Upper lobe of left lung (tissue), 4 donors: ENCODE data around the gene GADD45A.

Source experiments
- EP300 ChIP-seq, 4 donors: sonication (generic); formaldehyde crosslinking; IDR thresholded peaks; one replicate each; pipeline ENCODE4 v1.5.1; 2017; ENCODE audit warnings: antibody characterized with exemption in 4 of 4, control low read depth in 2 of 4
- POLR2A ChIP-seq, 4 donors: fragments of 450-650 bp; IDR thresholded peaks; one replicate each; pipeline ENCODE4 v1.5.1; 2016 to 2017; ENCODE audit warnings: antibody characterized with exemption in 4 of 4, mild to moderate bottlenecking in 2 of 4
- POLR2AphosphoS5 ChIP-seq, 2 donors: sonication (generic); formaldehyde crosslinking; IDR thresholded peaks; one replicate each; pipeline ENCODE4 v1.5.1; 2017; ENCODE audit warnings: antibody characterized with exemption in 2 of 2
- TF ChIP-seq, protein P1 (sequence below), 6 experiments: fragments of 450-650 bp in 4 of 6; fragments of 200-600 bp in 2 of 6; sonication (generic) in 2 of 6; IDR thresholded peaks; one replicate each; pipeline ENCODE4 v1.5.1; 2016 to 2019; ENCODE audit warnings: antibody characterized with exemption in 6 of 6

DNA sequence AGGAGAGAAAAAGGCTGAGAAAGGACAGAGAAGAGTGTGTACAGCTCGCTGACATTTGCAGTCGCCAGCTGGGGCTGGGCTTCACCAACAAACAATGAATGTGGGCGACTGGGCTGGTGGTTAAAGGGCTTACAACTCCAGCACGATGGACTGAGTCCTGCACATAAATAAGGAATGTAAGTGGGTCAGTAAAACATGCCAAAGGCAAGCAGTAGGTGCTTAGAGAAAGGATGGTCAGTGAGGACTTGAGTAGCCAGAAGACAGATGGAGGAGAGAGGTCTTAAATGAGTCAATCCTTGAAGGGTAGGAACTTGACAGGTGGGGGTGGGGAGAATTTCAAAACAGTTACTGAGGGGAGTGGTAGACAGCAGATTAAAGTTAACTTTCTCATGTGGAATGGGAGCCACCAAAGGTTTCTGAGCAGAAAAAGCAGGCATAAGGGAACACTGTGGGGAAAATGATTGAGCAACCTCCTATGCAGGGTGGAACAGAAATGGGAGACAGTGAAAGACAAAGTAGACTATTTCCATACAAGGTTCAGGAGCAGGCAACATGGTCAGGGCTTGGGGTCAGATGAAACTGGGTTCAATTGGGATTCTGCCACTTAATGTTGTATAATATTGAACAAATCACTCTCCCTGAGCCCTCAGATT lies 37.4 kb downstream of the GADD45A start:
- TF ChIP-seq, protein P1, sequence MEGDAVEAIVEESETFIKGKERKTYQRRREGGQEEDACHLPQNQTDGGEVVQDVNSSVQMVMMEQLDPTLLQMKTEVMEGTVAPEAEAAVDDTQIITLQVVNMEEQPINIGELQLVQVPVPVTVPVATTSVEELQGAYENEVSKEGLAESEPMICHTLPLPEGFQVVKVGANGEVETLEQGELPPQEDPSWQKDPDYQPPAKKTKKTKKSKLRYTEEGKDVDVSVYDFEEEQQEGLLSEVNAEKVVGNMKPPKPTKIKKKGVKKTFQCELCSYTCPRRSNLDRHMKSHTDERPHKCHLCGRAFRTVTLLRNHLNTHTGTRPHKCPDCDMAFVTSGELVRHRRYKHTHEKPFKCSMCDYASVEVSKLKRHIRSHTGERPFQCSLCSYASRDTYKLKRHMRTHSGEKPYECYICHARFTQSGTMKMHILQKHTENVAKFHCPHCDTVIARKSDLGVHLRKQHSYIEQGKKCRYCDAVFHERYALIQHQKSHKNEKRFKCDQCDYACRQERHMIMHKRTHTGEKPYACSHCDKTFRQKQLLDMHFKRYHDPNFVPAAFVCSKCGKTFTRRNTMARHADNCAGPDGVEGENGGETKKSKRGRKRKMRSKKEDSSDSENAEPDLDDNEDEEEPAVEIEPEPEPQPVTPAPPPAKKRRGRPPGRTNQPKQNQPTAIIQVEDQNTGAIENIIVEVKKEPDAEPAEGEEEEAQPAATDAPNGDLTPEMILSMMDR (IDR thresholded peaks at IDR 0.05): no peak
- no peak for TF ChIP-seq POLR2AphosphoS5 (IDR thresholded peaks at IDR 0.05)
- no peak for TF ChIP-seq EP300 (IDR thresholded peaks at IDR 0.05)
- no peak for TF ChIP-seq POLR2A (IDR thresholded peaks at IDR 0.05)
